ENCODE data around the gene PRSS38.
"Not testable (repeated sequence)": the region's sequence is repeated elsewhere in the genome, so short reads cannot be mapped to it uniquely, and the experiment has no call there.

PRSS38 gene

GRCh38 chr1:227844320-227845146, 29.1 kb downstream of the PRSS38 start:
- no peak overlapping the region for H3K4me3 ChIP-seq (ENCODE audit: low read depth, low read length)
- TF ChIP-seq, protein P1, sequence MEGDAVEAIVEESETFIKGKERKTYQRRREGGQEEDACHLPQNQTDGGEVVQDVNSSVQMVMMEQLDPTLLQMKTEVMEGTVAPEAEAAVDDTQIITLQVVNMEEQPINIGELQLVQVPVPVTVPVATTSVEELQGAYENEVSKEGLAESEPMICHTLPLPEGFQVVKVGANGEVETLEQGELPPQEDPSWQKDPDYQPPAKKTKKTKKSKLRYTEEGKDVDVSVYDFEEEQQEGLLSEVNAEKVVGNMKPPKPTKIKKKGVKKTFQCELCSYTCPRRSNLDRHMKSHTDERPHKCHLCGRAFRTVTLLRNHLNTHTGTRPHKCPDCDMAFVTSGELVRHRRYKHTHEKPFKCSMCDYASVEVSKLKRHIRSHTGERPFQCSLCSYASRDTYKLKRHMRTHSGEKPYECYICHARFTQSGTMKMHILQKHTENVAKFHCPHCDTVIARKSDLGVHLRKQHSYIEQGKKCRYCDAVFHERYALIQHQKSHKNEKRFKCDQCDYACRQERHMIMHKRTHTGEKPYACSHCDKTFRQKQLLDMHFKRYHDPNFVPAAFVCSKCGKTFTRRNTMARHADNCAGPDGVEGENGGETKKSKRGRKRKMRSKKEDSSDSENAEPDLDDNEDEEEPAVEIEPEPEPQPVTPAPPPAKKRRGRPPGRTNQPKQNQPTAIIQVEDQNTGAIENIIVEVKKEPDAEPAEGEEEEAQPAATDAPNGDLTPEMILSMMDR (IDR thresholded peaks at IDR 0.05; ENCODE audit: insufficient read depth, low read depth, low read length, missing control alignments), result no peak
- DNase-seq (ENCODE audit: low read depth), result no peak

- no peak overlapping the region for H3K4me3 ChIP-seq (ENCODE audit: low read depth, low read length)
- TF ChIP-seq, protein P1 (IDR thresholded peaks at IDR 0.05; ENCODE audit: insufficient read depth, low read depth, low read length, missing control alignments), result no peak
- DNase-seq (ENCODE audit: low read depth), result no peak
Measured at GRCh38 chr1:227845147-227845458, 29.6 kb downstream of the PRSS38 start.

- no peak overlapping the region for H3K4me3 ChIP-seq (ENCODE audit: low read depth, low read length)
Measured at GRCh38 chr1:227845519-227845918, 30.0 kb downstream of the PRSS38 start.

DNA sequence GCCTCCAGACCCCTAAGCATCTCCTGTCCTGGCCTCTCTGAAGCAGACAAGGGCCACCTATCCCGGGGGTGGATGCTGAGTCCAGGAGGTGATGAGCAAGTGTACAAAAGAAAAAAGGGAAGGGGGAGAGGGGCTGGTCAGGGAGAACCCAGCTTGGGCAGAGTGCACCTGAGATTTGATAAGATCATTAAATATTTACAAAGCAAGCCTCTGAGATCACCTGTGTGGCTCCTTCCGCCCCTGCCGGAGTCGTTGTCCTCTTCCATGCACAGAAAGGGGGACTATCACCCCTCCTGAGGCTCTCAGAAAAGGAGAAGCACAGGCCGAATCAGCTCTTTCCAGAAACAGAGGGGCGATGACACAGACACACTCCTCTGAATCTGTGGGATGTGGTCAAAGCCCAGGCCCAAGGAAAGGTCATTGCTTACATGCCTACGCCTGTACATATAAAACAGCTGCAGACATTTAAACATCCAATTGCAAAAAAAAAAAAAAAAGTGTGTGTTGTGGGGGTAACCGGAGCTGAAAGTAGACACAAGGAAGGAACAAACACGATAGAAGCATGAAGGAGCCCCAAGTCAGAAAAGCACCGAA, 30.9 kb downstream of the PRSS38 start:
- TF ChIP-seq, protein P1 (IDR thresholded peaks at IDR 0.05; ENCODE audit: insufficient read depth, low read depth, low read length, missing control alignments), result no peak
- DNase-seq (ENCODE audit: low read depth), result no peak
- H3K4me3 ChIP-seq (ENCODE audit: low read depth, low read length), result no peak overlapping the region

More at GRCh38 chr1:227845519-227845918, 30.0 kb downstream of the PRSS38 start:
- TF ChIP-seq, protein P1 (IDR thresholded peaks at IDR 0.05; ENCODE audit: insufficient read depth, low read depth, low read length, missing control alignments), result no peak
- no peak for DNase-seq (ENCODE audit: low read depth)

- DNase-seq (ENCODE audit: low read depth); H3K4me3 ChIP-seq (ENCODE audit: low read depth, low read length): not testable (repeated sequence)
Measured at GRCh38 chr1:227847046-227847445, 31.6 kb downstream of the PRSS38 start.

- H3K4me3 ChIP-seq (ENCODE audit: low read depth, low read length), result no peak overlapping the region
- TF ChIP-seq, protein P1 (IDR thresholded peaks at IDR 0.05; ENCODE audit: insufficient read depth, low read depth, low read length, missing control alignments), result no peak
- no peak for DNase-seq (ENCODE audit: low read depth)
Measured at GRCh38 chr1:227848430-227848932, 33.0 kb downstream of the PRSS38 start.

DNA sequence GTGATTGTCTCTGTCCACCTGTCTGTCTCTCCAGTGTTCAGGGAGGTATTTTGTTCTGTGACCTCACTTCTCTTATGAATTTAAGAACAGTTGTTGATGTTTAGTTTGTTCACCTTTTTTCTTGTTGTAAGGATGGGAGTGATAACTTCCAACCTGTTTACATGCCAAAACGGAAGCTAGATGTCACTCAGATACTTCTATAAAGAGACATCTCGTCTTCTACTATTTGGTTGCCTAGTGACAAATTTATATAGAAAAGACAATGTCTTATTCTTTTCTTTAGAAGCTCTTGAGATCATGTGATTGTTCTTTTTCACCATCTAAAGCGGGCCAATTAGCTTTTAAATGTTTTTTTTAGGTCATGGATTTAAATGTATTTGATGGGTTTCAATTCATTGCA, 33.8 kb downstream of the PRSS38 start:
- no peak overlapping the region for H3K4me3 ChIP-seq (ENCODE audit: low read depth, low read length)
- TF ChIP-seq, protein P1 (IDR thresholded peaks at IDR 0.05; ENCODE audit: insufficient read depth, low read depth, low read length, missing control alignments), result no peak
- no peak for DNase-seq (ENCODE audit: low read depth)
